Measurements from ENCODE around the gene LAIR1.
"Not testable (repeated sequence)": the region's sequence is repeated elsewhere in the genome, so short reads cannot be mapped to it uniquely, and the experiment has no call there.

Gene LAIR1

GRCh38 chr19:54341295-54341694, 23.4 kb downstream of the LAIR1 start:
- no peak for DNase-seq (ENCODE audit: low read depth in 2 of 2)

DNA sequence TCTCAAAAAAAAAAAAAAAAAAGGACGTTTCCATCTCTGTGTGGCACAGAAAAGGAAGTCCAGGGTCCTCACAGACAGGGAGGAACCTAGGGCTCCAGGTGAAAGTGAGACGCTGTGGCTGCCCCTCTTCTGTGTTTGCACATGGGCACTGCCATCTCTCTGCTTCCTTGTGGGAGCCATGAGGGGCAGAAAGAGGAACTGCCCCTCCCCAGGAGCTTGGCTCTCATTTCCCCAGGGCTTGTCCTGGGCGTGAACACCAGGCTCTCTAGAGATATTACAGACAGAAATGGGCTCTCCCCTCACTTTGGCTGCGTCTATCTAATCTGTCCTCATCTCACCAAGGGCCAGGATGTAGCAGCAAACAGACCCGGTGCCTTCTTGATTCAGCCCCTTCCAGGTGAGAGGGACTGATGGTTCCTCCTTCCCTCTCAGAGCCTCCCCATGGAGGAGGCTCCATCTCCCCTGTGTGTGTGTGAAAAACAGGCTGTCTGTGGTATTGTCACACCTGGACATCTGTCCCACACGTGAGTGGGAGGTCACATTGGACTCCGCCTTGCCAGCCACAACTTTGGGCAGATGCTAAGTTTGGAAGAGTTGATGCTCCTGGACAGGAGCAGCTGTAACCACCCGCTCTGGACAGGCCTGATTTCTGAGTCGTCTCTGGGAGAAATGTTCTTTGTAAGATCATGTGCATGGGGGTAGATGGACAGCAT, 24.9 kb downstream of the LAIR1 start:
- no peak for DNase-seq (ENCODE audit: low read depth in 2 of 2)

GRCh38 chr19:54338521-54338920, 26.2 kb downstream of the LAIR1 start:
- no peak for DNase-seq (ENCODE audit: low read depth in 2 of 2)

DNA sequence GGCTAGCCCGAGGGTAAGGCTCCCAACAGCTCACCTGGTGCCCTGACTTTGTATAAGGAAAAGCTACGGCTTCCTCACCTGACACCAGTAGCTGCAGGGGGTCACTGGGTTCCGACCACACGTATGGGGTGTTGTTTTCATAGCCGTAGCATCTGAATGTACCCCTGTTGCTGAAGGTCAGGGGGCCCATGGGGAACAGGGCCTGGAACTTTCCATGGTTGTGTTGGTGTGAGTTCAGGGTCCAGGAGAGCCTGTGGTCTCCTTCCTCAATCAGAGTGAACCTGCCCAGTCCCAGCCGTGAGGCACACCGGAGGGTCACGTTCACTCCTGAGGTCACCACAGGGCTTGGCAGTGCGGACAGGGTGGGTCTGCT, 26.9 kb downstream of the LAIR1 start:
- DNase-seq (ENCODE audit: low read depth in 2 of 2), result no peak

- no peak for DNase-seq (ENCODE audit: low read depth in 2 of 2)
Measured at GRCh38 chr19:54336893-54337857, 27.6 kb downstream of the LAIR1 start.

- DNase-seq (ENCODE audit: low read depth in 2 of 2), result no peak
Measured at GRCh38 chr19:54335979-54336892, 28.5 kb downstream of the LAIR1 start.

DNA sequence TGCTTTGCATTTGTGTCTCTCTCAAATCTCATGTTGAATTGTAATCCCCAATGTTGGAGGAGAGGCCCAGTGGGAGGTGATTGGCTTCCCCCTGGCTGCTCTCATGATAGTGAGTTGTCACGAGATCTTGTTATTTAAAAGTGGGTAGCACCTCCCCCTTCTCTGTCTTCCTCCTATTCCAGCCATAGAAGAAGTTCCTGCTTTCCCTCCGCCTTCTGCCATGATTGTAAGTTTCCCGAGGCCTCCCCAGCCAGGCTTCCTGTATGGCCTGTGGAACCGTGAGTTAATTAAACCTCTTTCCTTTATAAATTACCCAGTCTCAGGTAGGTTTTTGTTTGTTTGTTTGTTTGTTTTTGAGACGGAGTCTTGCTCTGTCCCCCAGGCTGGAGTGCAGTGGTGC, 29.6 kb downstream of the LAIR1 start:
- DNase-seq (ENCODE audit: low read depth in 2 of 2), result no peak

GRCh38 chr19:54333586-54334298, 31.0 kb downstream of the LAIR1 start:
- no peak for DNase-seq (ENCODE audit: low read depth in 2 of 2)

GRCh38 chr19:54332149-54332548, 32.6 kb downstream of the LAIR1 start:
- DNase-seq (ENCODE audit: low read depth in 2 of 2), result no peak

GRCh38 chr19:54331626-54332025, 33.1 kb downstream of the LAIR1 start:
- no peak for DNase-seq (ENCODE audit: low read depth in 2 of 2)

DNA sequence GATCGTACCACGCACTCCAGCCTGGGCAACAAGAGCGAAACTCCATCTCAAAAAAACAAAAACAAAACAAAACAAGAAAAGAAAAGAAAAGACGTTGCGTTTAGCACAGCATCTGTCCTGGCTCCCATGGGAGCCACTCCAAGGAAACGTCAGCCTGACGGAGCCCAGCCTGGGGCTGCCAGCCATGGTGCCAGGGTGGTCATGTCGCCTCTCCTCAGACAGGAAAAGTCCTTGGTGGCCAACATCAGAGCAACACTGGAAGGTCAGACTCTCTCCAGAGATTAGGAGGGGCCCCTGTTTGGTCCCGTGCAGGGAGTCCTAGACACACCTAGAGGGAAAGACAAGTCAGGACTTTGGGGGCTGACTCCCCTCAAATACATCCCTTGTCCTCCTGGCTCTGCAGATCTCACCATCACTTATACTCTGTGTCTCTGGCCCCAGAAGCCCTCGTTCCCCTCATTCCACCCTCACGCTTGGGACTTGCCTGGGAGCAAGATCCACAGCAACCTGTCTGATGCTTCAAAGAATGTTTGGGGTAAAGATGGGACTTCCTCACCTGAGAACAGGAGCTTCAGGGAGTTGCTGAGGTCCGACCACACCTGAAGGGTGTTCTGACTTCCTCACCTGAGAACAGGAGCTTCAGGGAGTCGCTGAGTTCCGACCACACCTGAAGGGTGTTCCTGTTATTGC, 35.1 kb downstream of the LAIR1 start:
- no peak for DNase-seq (ENCODE audit: low read depth in 2 of 2)

- DNase-seq (ENCODE audit: low read depth in 2 of 2), result not testable (repeated sequence)
Measured at GRCh38 chr19:54328781-54329180, 36.0 kb downstream of the LAIR1 start.

- no peak for DNase-seq (ENCODE audit: low read depth in 2 of 2)
Measured at GRCh38 chr19:54325631-54326030, 39.1 kb downstream of the LAIR1 start.

DNA sequence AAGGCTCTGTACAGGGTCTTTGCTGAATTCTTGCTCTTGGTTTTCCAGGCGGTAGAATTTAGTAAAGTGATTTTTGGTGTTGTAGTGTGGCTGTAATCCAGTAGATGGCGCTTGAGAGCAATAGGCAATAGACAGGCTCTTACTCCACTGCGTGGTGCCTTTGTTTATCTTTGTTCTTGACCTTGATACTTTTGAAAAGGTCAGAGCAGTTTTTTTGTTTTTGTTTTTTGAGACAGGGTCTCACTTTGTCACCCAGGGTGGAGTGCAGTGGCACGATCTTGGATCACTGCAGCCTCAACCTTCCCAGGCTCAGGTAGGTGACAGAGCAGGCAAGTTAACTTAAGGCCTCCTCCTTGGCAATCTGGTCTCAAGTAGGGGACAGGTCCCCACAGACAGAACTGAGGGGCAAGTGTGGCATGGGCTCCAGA, 39.5 kb downstream of the LAIR1 start:
- no peak for DNase-seq (ENCODE audit: low read depth in 2 of 2)

- DNase-seq (ENCODE audit: low read depth in 2 of 2), result no peak
Measured at GRCh38 chr19:54324071-54324470, 40.7 kb downstream of the LAIR1 start.

GRCh38 chr19:54322934-54323333, 41.8 kb downstream of the LAIR1 start:
- not testable (repeated sequence) for DNase-seq (ENCODE audit: low read depth in 2 of 2)

GRCh38 chr19:54322295-54322694, 42.4 kb downstream of the LAIR1 start:
- DNase-seq (ENCODE audit: low read depth in 2 of 2), result not testable (repeated sequence)

DNA sequence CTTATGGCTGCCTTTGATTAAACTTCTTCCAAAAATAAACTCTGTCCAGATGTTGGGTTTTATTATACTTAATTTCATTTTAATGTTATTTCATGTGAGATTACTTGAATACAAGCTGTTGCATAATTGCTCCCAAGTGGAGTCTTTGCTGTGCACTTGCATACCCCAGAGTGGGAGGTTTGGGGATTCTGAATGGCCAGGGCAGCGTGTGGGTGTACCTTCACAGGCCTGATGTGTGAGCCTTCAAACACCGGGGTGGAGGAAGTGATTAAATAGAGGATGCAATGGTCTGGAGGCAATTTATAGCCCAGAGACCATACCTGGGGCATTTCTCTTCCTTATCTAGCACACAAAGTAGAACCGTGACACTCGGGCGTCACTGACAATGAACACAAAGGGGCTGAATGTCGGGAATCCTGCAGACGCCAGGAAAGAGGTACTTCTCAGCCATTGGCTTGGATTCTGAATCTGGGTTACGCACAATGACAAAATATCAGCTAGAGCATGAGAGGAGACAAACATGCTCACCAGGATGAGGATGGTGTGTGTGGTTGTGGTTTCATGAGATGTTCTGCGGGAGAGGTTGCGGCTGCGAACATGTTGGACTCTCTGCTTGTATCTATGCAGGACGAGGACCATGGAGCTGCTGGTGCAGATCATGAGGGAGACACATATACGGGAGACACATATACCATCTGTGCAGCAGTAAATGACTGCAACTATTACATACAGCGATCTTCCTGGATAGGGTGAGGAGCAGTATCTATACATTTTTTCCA, 44.6 kb downstream of the LAIR1 start:
- DNase-seq (ENCODE audit: low read depth in 2 of 2), result no peak

GRCh38 chr19:54319049-54319448, 45.7 kb downstream of the LAIR1 start:
- DNase-seq (ENCODE audit: low read depth in 2 of 2), result no peak

DNA sequence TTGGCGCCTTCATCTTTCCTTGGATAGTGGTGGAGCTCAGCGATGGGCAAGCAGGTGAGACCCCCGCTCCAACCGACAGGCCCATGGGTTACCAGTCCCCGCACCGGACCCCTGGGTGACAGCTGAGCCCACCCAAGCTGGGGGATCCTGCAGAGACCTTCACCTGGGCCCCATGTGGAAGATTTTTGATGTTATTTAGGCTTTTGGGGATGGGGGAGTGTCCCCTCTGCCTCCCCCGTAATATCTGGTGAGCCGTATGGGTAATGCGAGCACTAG, 46.8 kb downstream of the LAIR1 start:
- no peak for DNase-seq (ENCODE audit: low read depth in 2 of 2)
